A549 treated with DMSO at 1 μM for 4 hours (cell line): ENCODE measurements around the gene SYNGR1. TPM values are rescaled to one million over a fixed set of nuclear protein-coding genes. Genes with fewer than 3 reads are reported as not detected.

Experiments
- total RNA-seq: library from RNA; stranded (reverse); fragments of 200-300 nt; extraction: Qiagen RNA extraction; gene quantifications from 5 replicates; pipeline ENCODE4 v1.2.3, GENCODE V29; 2022; ENCODE audit warnings: low read depth

The SYNGR1 gene
- total RNA-seq, result 9.2 to 14.8 TPM (median 10.9 TPM) in 5 replicates

GRCh38 chr22:39349967-39350726 is at the start of gene SYNGR1:
SYNGR1 (plus strand) TSS chr22:39349991; CDS start chr22:39350011, 20 bp downstream.

DNA sequence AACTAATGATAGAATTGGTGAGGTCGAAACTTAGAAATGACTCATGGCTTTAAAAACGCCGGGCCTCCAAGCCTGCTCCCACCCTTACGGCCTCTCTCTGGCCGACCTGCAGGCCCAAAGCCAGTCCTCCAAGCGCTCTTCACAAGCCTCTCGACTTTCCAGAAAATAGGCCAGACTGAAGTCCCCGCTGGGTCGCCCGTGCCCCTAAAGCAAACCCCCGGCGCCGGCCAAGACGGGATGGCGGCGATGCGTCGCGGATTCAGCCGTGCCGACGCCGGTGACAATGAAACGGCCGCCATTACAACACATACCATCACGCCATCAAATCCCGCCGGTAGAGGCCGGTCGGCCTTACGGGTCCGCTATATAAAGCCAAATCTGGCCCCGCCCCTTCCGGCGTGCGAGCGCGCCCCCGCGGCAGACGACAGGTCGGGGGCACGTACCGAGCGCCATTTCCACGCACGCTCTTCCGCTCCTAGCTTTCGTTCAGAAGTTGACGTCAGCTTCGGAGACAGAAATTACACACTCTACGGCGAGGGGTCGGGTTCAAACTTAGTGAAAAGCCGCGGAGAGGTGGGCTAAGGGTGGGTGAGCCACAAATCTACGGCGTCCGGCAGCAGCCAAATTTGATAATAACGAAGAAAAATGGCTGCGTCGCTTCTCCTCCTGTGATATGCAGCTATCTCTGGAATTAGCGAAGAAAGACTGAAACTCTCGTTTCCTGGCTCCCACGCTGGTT is 30.3 kb upstream of the SYNGR1 start, which contains the start of gene RPL3:
Gene RPL3, minus strand, starts transcription at position 340 of the 739 bp plus-strand sequence. Its CDS starts 26 bp downstream, at position 314.

Other genes with a start within 250 kb of the SYNGR1 start
- 0.84 to 1.5 TPM (median 1.3 TPM) in 5 replicates for gene CBX7, start 197.3 kb upstream of the SYNGR1 start, total RNA-seq
- gene PDGFB, start 105.0 kb upstream of the SYNGR1 start, total RNA-seq, result 3.5 to 4.7 TPM (median 4.3 TPM) in 5 replicates
- gene RPL3, start 30.4 kb upstream of the SYNGR1 start, total RNA-seq, result 1,696 to 2,516 TPM (median 1,732 TPM) in 5 replicates
- 9.4 to 12.0 TPM (median 10.8 TPM) in 5 replicates for gene TAB1, start 49.8 kb downstream of the SYNGR1 start, total RNA-seq
- 0.15 to 0.64 TPM (median 0.45 TPM) in 5 replicates for gene MGAT3, start 107.0 kb downstream of the SYNGR1 start, total RNA-seq
- 25.7 to 27.3 TPM (median 26.4 TPM) in 5 replicates for gene MIEF1, start 152.3 kb downstream of the SYNGR1 start, total RNA-seq
- gene ATF4, start 170.6 kb downstream of the SYNGR1 start, total RNA-seq, result 339 to 379 TPM (median 375 TPM) in 5 replicates
- gene RPS19BP1, start 182.8 kb downstream of the SYNGR1 start, total RNA-seq, result 81.5 to 115 TPM (median 101 TPM) in 5 replicates
- 0.03 to 0.06 TPM (median 0.04 TPM) in 5 replicates for gene CACNA1I, start 220.8 kb downstream of the SYNGR1 start, total RNA-seq